HEK293 (cell line): ENCODE data around the gene KLK13.

Experiments used
- CTCF ChIA-PET: fragments of 350-600 bp; formaldehyde crosslinking; extraction: SDS; loops from one replicate; lab custom pipeline; 2021; ENCODE audit warnings: antibody characterized with exemption; lab: Yijun Ruan, JAX
- POLR2A ChIA-PET: fragments of 300-600 bp; formaldehyde crosslinking; extraction: SDS; loops from one replicate; lab custom pipeline; 2020; ENCODE audit warnings: antibody characterized with exemption, inconsistent platforms; lab: Yijun Ruan, JAX
- H3K27ac ChIP-seq: fragments of 200-500 bp; sonication (Bioruptor generic); 2 replicates; pipeline ENCODE4 v1.5.1; 2014; ENCODE audit warnings: low read depth, low read length, control low read depth, inconsistent platforms; ENCODE audit errors: extremely low read depth
- H3K36me3 ChIP-seq, 2 experiments: fragments of 200-500 bp in 1 of 2; sonication (Bioruptor generic) in 1 of 2; 1 replicate in 1 of 2; 2 replicates in 1 of 2; pipeline ENCODE4 v1.5.1; 2014 to 2017; ENCODE audit warnings: inconsistent platforms in 2 of 2, low read length in 2 of 2; ENCODE audit not compliant: control insufficient read depth in 2 of 2, insufficient read depth in 1 of 2
- H3K4me1 ChIP-seq: fragments of 200-500 bp; sonication (Bioruptor generic); 2 replicates; pipeline ENCODE4 v1.5.1; 2014; ENCODE audit warnings: mild to moderate bottlenecking, low read length, inconsistent platforms; ENCODE audit not compliant: control insufficient read depth, insufficient read depth
- H3K4me3 ChIP-seq: 2 replicates; pipeline ENCODE4 v1.5.1; 2011; ENCODE audit warnings: low read depth, mild to moderate bottlenecking, control low read depth, low read length, moderate library complexity
- H3K9me3 ChIP-seq: fragments of 200-500 bp; sonication (Bioruptor generic); 2 replicates; pipeline ENCODE4 v1.5.1; 2014; ENCODE audit warnings: low read depth, low read length, inconsistent platforms; ENCODE audit not compliant: control insufficient read depth, insufficient read depth
- FEZF1 ChIP-seq: fragments of 450-650 bp; formaldehyde crosslinking; IDR thresholded peaks from 2 replicates; pipeline ENCODE4 v1.5.1; 2016; ENCODE audit warnings: missing biosample characterization, missing genetic modification characterization
- HIC1 ChIP-seq: fragments of 450-650 bp; formaldehyde crosslinking; IDR thresholded peaks from 2 replicates; pipeline ENCODE4 v1.5.1; 2016; ENCODE audit warnings: missing biosample characterization, missing genetic modification characterization
- IKZF3 ChIP-seq: fragments of 450-650 bp; IDR thresholded peaks from 2 replicates; pipeline ENCODE4 v1.5.0; 2018; ENCODE audit warnings: missing biosample characterization, mild to moderate bottlenecking, missing genetic modification characterization, moderate library complexity
- KLF16 ChIP-seq: fragments of 450-650 bp; formaldehyde crosslinking; IDR thresholded peaks from 2 replicates; pipeline ENCODE4 v1.5.1; 2017; ENCODE audit warnings: missing biosample characterization, missing genetic modification characterization
- KLF7 ChIP-seq: fragments of 450-650 bp; formaldehyde crosslinking; IDR thresholded peaks from 2 replicates; pipeline ENCODE4 v1.5.1; 2016; ENCODE audit warnings: missing biosample characterization, missing genetic modification characterization, borderline replicate concordance
- KLF8 ChIP-seq: fragments of 450-650 bp; formaldehyde crosslinking; IDR thresholded peaks from 2 replicates; pipeline ENCODE4 v1.5.1; 2016; ENCODE audit warnings: missing biosample characterization, missing genetic modification characterization
- KLF9 ChIP-seq: fragments of 450-650 bp; formaldehyde crosslinking; IDR thresholded peaks from 2 replicates; pipeline ENCODE4 v1.5.1; 2016; ENCODE audit warnings: missing biosample characterization, missing genetic modification characterization, low read depth
- SP2 ChIP-seq: fragments of 450-650 bp; formaldehyde crosslinking; IDR thresholded peaks from 2 replicates; pipeline ENCODE4 v1.5.1; 2016; ENCODE audit warnings: missing biosample characterization, missing genetic modification characterization
- SP3 ChIP-seq: fragments of 450-650 bp; formaldehyde crosslinking; IDR thresholded peaks from 2 replicates; pipeline ENCODE4 v1.5.1; 2016; ENCODE audit warnings: missing biosample characterization, missing genetic modification characterization
- TRIM28 ChIP-seq: IDR thresholded peaks from 2 replicates; pipeline ENCODE4 v1.6.1; 2011; ENCODE audit warnings: low read length, control low read depth, borderline replicate concordance
- ZBTB1 ChIP-seq: fragments of 450-650 bp; formaldehyde crosslinking; IDR thresholded peaks from 2 replicates; pipeline ENCODE4 v1.5.1; 2016; ENCODE audit warnings: missing biosample characterization, missing genetic modification characterization
- ZBTB17 ChIP-seq: fragments of 450-650 bp; formaldehyde crosslinking; IDR thresholded peaks from 2 replicates; pipeline ENCODE4 v1.5.1; 2016; ENCODE audit warnings: missing biosample characterization, missing genetic modification characterization
- ZBTB20 ChIP-seq: fragments of 450-650 bp; formaldehyde crosslinking; IDR thresholded peaks from 2 replicates; pipeline ENCODE4 v1.5.1; 2016; ENCODE audit warnings: missing biosample characterization, missing genetic modification characterization
- ZFHX2 ChIP-seq: fragments of 450-650 bp; formaldehyde crosslinking; conservative IDR thresholded peaks from 2 replicates; pipeline ENCODE4 v1.5.1; 2016; ENCODE audit warnings: missing biosample characterization, missing genetic modification characterization
- ZFP69B ChIP-seq: fragments of 450-650 bp; formaldehyde crosslinking; IDR thresholded peaks from 2 replicates; pipeline ENCODE4 v1.5.1; 2016; ENCODE audit warnings: missing biosample characterization, missing genetic modification characterization
- ZNF155 ChIP-seq: fragments of 450-650 bp; formaldehyde crosslinking; IDR thresholded peaks from 2 replicates; pipeline ENCODE4 v1.5.1; 2016; ENCODE audit warnings: missing biosample characterization, missing genetic modification characterization
- ZNF335 ChIP-seq: fragments of 450-650 bp; formaldehyde crosslinking; conservative IDR thresholded peaks from 2 replicates; pipeline ENCODE4 v1.5.1; 2016; ENCODE audit warnings: missing biosample characterization, missing genetic modification characterization
- ZNF530 ChIP-seq: fragments of 450-650 bp; formaldehyde crosslinking; IDR thresholded peaks from 2 replicates; pipeline ENCODE4 v1.5.1; 2016; ENCODE audit warnings: low read depth, missing biosample characterization, missing genetic modification characterization
- ZNF623 ChIP-seq: fragments of 450-650 bp; formaldehyde crosslinking; IDR thresholded peaks from 2 replicates; pipeline ENCODE4 v1.5.1; 2016; ENCODE audit warnings: missing biosample characterization, missing genetic modification characterization
- ZNF629 ChIP-seq: fragments of 450-650 bp; formaldehyde crosslinking; IDR thresholded peaks from 2 replicates; pipeline ENCODE4 v1.5.1; 2017; ENCODE audit warnings: missing biosample characterization, missing genetic modification characterization
- ZSCAN18 ChIP-seq: fragments of 450-650 bp; formaldehyde crosslinking; IDR thresholded peaks from 2 replicates; pipeline ENCODE4 v1.5.1; 2016; ENCODE audit warnings: missing biosample characterization, missing genetic modification characterization
- ZXDB ChIP-seq: fragments of 450-650 bp; formaldehyde crosslinking; IDR thresholded peaks from 2 replicates; pipeline ENCODE4 v1.5.1; 2016; ENCODE audit warnings: missing biosample characterization, missing genetic modification characterization
- TF ChIP-seq, protein P1 (sequence below): fragments of 450-650 bp; formaldehyde crosslinking; IDR thresholded peaks from 2 replicates; pipeline ENCODE4 v1.5.1; 2016; ENCODE audit warnings: missing biosample characterization, missing genetic modification characterization, low read depth
- TF ChIP-seq, protein P2 (sequence below): fragments of 450-650 bp; formaldehyde crosslinking; IDR thresholded peaks from 2 replicates; pipeline ENCODE4 v1.5.1; 2016; ENCODE audit warnings: missing biosample characterization, missing genetic modification characterization
- TF ChIP-seq, protein P3 (sequence below): fragments of 450-650 bp; formaldehyde crosslinking; IDR thresholded peaks from 2 replicates; pipeline ENCODE4 v1.5.1; 2016; ENCODE audit warnings: missing biosample characterization, missing genetic modification characterization
- TF ChIP-seq, protein P4 (sequence below): fragments of 450-650 bp; formaldehyde crosslinking; IDR thresholded peaks from 2 replicates; pipeline ENCODE4 v1.5.1; 2016; ENCODE audit warnings: missing biosample characterization, missing genetic modification characterization

Gene KLK13

GRCh38 chr19:51108805-51109146, 43.9 kb upstream of the KLK13 start (continued):
- no peak for TF ChIP-seq IKZF3 (tag by site-specific recombination)
- TF ChIP-seq TRIM28, result no peak
- no peak for TF ChIP-seq ZNF530 (tag by site-specific recombination)

DNA sequence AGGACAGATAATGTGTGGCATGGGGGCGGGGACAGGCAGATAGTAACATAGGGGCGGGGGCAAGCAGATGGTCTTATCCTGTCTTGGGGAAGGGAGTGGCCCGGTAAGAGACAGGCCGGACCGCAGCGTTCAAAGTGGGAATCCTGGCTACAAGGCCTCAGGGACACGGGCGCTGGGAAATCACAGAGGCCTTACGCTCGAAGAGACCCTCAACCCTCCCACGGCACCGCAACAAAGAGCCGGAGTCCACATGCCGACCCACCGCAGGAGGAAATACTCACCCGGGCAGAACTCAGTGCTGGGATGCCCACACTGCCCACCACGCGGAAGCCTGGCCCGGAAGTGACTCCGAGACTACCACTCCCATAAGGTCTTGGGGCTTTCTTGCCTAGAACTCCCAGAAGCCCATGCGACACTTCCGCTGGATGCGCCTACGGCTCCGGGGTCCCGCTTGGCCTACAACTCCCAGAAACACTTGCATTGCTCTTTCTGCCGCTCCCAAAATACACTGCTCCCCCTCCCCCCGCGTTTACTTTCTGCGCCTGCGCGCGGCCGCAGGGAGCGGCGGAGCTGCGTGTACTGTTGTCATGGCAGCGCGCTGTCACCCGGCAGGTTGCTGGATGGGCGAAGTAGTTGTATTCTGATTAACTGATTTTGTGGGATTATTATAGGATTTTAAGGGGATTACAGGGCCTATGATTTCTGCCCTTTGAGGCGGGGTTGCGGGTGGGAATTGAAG, 43.3 kb upstream of the KLK13 start, which contains the start of gene CTU1:
TSS of gene CTU1 (minus strand) at position 344 of the 739 bp plus-strand sequence. CDS start 3,840 bp downstream, outside the sequence.
- H3K4me1 ChIP-seq, result no peaks in the 10 kb centered on the region
- H3K27ac ChIP-seq, result no peak within 1 kb of the TSS; the same call in 1 of the 2 replicates
- peaks cover 8 to 18% of the 10 kb centered on the region in 2 experiments; a peak in 2 of 3 replicates for H3K36me3 ChIP-seq
- CTCF ChIA-PET, result interaction anchor here (0.6 to 1.8 kb wide), 5 partner anchors 10 to 1044 kb away, joined by 3 to 12 read pairs (median 3); no protein-coding TSS in a partner anchor
- POLR2A ChIA-PET, result interaction anchor here (0.6 to 0.8 kb wide), 3 partner anchors 23 to 303 kb away, joined by 3 read pairs; no protein-coding TSS in a partner anchor
- H3K4me3 ChIP-seq, result peak within 1 kb of the TSS; percentile 88
- H3K9me3 ChIP-seq, result no peaks in the 10 kb centered on the region
- TF ChIP-seq ZNF335 (tag by site-specific recombination), result peak; percentile 79
- TF ChIP-seq SP2, result peak; percentile 63
- TF ChIP-seq, protein P1, sequence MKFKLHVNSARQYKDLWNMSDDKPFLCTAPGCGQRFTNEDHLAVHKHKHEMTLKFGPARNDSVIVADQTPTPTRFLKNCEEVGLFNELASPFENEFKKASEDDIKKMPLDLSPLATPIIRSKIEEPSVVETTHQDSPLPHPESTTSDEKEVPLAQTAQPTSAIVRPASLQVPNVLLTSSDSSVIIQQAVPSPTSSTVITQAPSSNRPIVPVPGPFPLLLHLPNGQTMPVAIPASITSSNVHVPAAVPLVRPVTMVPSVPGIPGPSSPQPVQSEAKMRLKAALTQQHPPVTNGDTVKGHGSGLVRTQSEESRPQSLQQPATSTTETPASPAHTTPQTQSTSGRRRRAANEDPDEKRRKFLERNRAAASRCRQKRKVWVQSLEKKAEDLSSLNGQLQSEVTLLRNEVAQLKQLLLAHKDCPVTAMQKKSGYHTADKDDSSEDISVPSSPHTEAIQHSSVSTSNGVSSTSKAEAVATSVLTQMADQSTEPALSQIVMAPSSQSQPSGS (tag by site-specific recombination), result no peak
- peak; percentile 76 for TF ChIP-seq FEZF1 (tag by site-specific recombination)
- no peak for TF ChIP-seq ZBTB1 (tag by site-specific recombination)
- TF ChIP-seq KLF16 (tag by site-specific recombination), result peak; percentile 43; the same call in 1 of the 2 replicates
- peak; percentile 73; the same call in 1 of the 2 replicates for TF ChIP-seq KLF8 (tag by site-specific recombination)
- 0 out of 2 replicates have a peak, but pooled peaks have one; percentile 2 for TF ChIP-seq ZNF623 (tag by site-specific recombination)
- TF ChIP-seq ZFHX2 (tag by site-specific recombination), result peak; percentile 62
- TF ChIP-seq KLF9, result 0 out of 2 replicates have a peak, but pooled peaks have one; percentile 29
- TF ChIP-seq, protein P2, sequence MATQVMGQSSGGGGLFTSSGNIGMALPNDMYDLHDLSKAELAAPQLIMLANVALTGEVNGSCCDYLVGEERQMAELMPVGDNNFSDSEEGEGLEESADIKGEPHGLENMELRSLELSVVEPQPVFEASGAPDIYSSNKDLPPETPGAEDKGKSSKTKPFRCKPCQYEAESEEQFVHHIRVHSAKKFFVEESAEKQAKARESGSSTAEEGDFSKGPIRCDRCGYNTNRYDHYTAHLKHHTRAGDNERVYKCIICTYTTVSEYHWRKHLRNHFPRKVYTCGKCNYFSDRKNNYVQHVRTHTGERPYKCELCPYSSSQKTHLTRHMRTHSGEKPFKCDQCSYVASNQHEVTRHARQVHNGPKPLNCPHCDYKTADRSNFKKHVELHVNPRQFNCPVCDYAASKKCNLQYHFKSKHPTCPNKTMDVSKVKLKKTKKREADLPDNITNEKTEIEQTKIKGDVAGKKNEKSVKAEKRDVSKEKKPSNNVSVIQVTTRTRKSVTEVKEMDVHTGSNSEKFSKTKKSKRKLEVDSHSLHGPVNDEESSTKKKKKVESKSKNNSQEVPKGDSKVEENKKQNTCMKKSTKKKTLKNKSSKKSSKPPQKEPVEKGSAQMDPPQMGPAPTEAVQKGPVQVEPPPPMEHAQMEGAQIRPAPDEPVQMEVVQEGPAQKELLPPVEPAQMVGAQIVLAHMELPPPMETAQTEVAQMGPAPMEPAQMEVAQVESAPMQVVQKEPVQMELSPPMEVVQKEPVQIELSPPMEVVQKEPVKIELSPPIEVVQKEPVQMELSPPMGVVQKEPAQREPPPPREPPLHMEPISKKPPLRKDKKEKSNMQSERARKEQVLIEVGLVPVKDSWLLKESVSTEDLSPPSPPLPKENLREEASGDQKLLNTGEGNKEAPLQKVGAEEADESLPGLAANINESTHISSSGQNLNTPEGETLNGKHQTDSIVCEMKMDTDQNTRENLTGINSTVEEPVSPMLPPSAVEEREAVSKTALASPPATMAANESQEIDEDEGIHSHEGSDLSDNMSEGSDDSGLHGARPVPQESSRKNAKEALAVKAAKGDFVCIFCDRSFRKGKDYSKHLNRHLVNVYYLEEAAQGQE (tag by site-specific recombination), result no peak
- TF ChIP-seq KLF7 (tag by site-specific recombination), result peak; percentile 39; the same call in 1 of the 2 replicates
- TF ChIP-seq HIC1 (tag by site-specific recombination), result peak; percentile 97
- TF ChIP-seq ZXDB (tag by site-specific recombination), result peak; percentile 82
- TF ChIP-seq ZNF155 (tag by site-specific recombination), result no peak
- TF ChIP-seq, protein P3, sequence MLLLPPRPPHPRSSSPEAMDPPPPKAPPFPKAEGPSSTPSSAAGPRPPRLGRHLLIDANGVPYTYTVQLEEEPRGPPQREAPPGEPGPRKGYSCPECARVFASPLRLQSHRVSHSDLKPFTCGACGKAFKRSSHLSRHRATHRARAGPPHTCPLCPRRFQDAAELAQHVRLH (tag by site-specific recombination), result peak; percentile 21; the same call in 1 of the 2 replicates
- peak; percentile 76 for TF ChIP-seq ZBTB17
- TF ChIP-seq ZBTB20 (tag by site-specific recombination), result peak; percentile 48; the same call in 1 of the 2 replicates
- TF ChIP-seq SP3 (tag by site-specific recombination), result peak; percentile 85
- TF ChIP-seq ZNF629 (tag by site-specific recombination), result peak; percentile 49; the same call in 1 of the 2 replicates
- TF ChIP-seq, protein P4, sequence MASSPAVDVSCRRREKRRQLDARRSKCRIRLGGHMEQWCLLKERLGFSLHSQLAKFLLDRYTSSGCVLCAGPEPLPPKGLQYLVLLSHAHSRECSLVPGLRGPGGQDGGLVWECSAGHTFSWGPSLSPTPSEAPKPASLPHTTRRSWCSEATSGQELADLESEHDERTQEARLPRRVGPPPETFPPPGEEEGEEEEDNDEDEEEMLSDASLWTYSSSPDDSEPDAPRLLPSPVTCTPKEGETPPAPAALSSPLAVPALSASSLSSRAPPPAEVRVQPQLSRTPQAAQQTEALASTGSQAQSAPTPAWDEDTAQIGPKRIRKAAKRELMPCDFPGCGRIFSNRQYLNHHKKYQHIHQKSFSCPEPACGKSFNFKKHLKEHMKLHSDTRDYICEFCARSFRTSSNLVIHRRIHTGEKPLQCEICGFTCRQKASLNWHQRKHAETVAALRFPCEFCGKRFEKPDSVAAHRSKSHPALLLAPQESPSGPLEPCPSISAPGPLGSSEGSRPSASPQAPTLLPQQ (tag by site-specific recombination), result peak; percentile 53
- no peak for TF ChIP-seq ZSCAN18 (tag by site-specific recombination)
- 0 out of 2 replicates have a peak, but pooled peaks have one; percentile 11 for TF ChIP-seq ZFP69B
